Nephron (organoid): ENCODE measurements around the gene CMTM8.

Experiments
- H3K27ac Mint-ChIP-seq, 3 experiments: 2 replicates each; pipeline ENCODE4 v1.8.0; 2020; ENCODE audit warnings: mixed read lengths in 3 of 3, mild to moderate bottlenecking in 2 of 3, moderate library complexity in 1 of 3
- H3K27me3 Mint-ChIP-seq: 2 replicates; pipeline ENCODE4 v1.8.0; 2021; ENCODE audit warnings: low read depth, mild to moderate bottlenecking, moderate library complexity, mixed read lengths
- H3K36me3 Mint-ChIP-seq: 2 replicates; pipeline ENCODE4 v1.8.0; 2020; ENCODE audit warnings: low read depth, mixed read lengths
- H3K4me1 Mint-ChIP-seq: 2 replicates; pipeline ENCODE4 v1.8.0; 2020; ENCODE audit warnings: mixed read lengths
- H3K4me3 Mint-ChIP-seq, 3 experiments: 2 replicates each; pipeline ENCODE4 v1.8.0; 2020; ENCODE audit warnings: mild to moderate bottlenecking in 3 of 3, mixed read lengths in 3 of 3, moderate library complexity in 2 of 3
- H3K9me3 Mint-ChIP-seq: 2 replicates; pipeline ENCODE4 v1.8.0; 2020; ENCODE audit warnings: mixed read lengths
- TF ChIP-seq, protein P1 (sequence below), 3 experiments: fragments of 200-600 bp; sonication (generic); IDR thresholded peaks; one replicate each; pipeline ENCODE4 v1.5.0; 2021; ENCODE audit warnings: antibody characterized with exemption in 3 of 3; ENCODE audit not compliant: unreplicated experiment in 3 of 3

CMTM8 gene

DNA sequence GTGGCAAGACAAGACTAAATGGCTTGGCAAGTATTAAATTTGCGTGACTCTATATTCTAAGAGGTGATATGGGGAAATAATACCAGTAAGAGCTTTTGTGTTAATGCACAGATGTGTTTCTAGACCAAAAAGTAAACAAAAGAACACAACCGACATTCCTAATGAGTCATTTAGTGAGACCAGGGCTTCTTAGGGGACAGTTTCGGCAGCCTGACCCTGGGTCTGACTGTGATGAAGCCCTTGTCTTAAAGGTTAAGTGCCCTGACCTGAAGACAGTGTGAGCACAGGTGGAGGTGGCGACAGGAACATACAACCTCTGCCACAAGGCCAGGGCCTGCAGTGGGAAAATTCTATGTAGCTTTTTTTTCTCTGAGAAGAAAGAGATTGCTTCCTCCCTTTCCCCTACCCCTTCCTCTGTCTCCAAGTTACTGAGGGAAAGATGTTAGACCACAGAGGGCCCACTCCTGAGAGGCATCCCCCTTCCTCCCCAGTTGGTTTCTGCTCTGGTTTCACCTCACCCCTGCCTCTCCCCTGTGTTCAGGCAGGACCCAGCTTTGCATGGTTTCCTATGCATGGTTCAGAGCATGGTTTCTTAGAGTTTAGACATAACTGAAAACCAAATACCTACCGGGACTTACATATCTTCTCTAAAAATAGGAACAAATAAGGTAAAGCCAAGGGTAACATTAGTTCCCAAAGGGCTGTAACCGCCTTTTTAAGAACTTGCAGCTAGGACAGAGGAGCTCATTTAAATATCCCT lies 128.3 kb downstream of the CMTM8 start:
- Mint-ChIP-seq H3K4me3 (no peak overlapping the region), H3K27me3 (peaks cover 18% of the 10 kb centered on the region), H3K4me1 (no peaks in the 10 kb centered on the region), H3K27ac (no peak overlapping the region), H3K36me3 (no peaks in the 10 kb centered on the region), H3K9me3 (no peaks in the 10 kb centered on the region)
- TF ChIP-seq, protein P1, sequence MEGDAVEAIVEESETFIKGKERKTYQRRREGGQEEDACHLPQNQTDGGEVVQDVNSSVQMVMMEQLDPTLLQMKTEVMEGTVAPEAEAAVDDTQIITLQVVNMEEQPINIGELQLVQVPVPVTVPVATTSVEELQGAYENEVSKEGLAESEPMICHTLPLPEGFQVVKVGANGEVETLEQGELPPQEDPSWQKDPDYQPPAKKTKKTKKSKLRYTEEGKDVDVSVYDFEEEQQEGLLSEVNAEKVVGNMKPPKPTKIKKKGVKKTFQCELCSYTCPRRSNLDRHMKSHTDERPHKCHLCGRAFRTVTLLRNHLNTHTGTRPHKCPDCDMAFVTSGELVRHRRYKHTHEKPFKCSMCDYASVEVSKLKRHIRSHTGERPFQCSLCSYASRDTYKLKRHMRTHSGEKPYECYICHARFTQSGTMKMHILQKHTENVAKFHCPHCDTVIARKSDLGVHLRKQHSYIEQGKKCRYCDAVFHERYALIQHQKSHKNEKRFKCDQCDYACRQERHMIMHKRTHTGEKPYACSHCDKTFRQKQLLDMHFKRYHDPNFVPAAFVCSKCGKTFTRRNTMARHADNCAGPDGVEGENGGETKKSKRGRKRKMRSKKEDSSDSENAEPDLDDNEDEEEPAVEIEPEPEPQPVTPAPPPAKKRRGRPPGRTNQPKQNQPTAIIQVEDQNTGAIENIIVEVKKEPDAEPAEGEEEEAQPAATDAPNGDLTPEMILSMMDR (IDR thresholded peaks at IDR 0.05; ENCODE audit: unreplicated experiment in 3 of 3), result no peak

DNA sequence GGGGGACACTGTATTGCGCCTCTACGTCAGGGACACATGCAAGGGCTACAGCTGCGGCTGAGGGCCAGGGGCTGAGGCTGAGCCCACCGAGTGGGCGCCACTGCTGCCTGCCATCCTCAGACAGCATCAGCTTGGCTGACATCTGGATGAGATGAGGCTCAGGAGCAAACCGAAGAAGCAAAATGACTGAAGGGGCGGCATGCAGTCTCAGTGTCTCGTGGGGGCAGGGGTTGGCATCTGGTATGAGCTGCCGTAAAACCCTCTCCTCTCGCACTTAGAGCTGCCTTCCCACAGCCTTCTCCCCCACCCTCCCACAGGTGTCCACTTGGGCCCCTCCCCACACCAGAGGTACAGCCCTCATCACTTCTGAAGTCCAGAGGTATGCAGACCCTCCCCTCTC lies 129.0 kb downstream of the CMTM8 start:
- Mint-ChIP-seq H3K4me3 (no peak overlapping the region), H3K27me3 (peaks cover 18% of the 10 kb centered on the region), H3K4me1 (no peaks in the 10 kb centered on the region), H3K9me3 (no peaks in the 10 kb centered on the region), H3K36me3 (no peaks in the 10 kb centered on the region), H3K27ac (no peak overlapping the region)
- TF ChIP-seq, protein P1 (IDR thresholded peaks at IDR 0.05; ENCODE audit: unreplicated experiment in 3 of 3), result no peak

DNA sequence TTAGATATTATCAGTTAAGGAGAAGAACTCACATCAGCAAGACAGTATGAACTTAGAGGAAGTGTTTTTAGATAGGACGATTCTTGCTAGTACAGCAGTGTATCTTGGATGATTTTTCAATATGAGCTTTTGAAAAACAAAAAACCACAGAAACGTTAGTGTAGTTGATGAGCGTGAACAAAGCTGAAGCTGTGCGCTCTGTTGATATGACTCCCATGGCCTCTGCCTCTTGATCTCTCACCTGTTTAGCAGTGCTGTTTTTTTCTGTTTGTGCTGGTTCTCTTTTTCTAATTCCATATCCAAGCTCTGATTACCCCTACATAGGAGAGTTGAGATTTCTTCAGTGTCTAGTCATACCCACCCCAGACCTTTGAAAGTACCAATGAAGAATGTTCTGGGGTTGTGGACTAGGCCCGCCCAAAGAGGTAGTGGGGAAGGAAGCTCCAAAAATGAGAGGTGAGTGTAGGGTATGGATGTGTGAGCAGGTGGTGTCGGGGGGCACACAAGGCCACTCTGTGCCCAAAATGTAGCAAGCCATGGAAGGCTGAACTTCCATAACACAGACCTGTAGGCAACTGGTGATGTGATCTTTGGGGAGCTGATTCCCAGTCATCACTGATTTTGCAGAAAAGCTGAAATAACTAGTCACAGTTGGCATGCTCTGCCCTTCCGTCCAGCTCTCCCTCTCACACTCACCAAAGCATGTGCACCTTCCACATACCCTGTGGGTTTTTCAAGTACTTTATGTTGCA lies 133.2 kb downstream of the CMTM8 start:
- TF ChIP-seq, protein P1 (IDR thresholded peaks at IDR 0.05; ENCODE audit: unreplicated experiment in 3 of 3), result no peak
- no peak overlapping the region for H3K4me3 Mint-ChIP-seq
- H3K27ac Mint-ChIP-seq, result no peak overlapping the region
- H3K36me3 Mint-ChIP-seq, result no peaks in the 10 kb centered on the region
- no peaks in the 10 kb centered on the region for H3K9me3 Mint-ChIP-seq
- H3K4me1 Mint-ChIP-seq, result no peaks in the 10 kb centered on the region
- peaks cover 17% of the 10 kb centered on the region for H3K27me3 Mint-ChIP-seq

DNA sequence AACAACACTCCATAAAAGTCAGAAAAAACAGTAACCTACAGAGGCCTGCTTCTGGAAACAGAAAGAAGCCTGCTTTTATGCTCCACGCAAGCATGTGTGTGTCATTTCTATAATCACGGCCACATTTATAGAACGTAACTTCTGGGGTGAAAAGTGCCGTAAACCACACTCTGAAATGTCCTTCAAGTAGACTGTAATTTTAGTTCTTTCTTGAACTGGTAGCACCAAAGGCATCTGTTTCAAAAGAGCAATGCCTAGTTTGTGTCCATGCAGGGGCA lies 133.7 kb downstream of the CMTM8 start:
- Mint-ChIP-seq H3K4me1 (no peaks in the 10 kb centered on the region), H3K4me3 (no peak overlapping the region), H3K27me3 (peaks cover 12% of the 10 kb centered on the region), H3K36me3 (no peaks in the 10 kb centered on the region), H3K9me3 (no peaks in the 10 kb centered on the region), H3K27ac (no peak overlapping the region)
- TF ChIP-seq, protein P1 (IDR thresholded peaks at IDR 0.05; ENCODE audit: unreplicated experiment in 3 of 3), result no peak

DNA sequence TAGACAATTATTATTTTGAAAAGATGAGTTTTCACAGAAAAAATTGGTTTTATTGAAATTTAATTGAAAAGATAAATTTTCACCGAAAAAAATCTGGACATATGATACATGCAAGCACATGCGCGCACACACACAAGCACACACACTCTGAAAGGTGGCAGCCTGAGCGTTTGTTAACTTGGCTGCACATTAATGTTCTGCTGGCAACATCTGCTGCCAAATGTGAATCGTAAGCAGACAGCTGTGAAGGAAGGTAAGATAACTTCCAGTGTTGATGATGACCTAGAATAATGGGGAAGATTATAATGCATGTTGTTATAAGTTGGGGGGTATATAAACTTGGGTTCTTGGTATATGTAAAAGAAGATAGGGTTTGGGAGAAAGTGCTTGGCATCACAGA lies 134.8 kb downstream of the CMTM8 start:
- no peaks in the 10 kb centered on the region for H3K4me1 Mint-ChIP-seq
- peaks cover 4% of the 10 kb centered on the region for H3K27me3 Mint-ChIP-seq
- TF ChIP-seq, protein P1 (IDR thresholded peaks at IDR 0.05; ENCODE audit: unreplicated experiment in 3 of 3), result no peak
- H3K27ac Mint-ChIP-seq, result no peak overlapping the region
- H3K36me3 Mint-ChIP-seq, result no peaks in the 10 kb centered on the region
- H3K4me3 Mint-ChIP-seq, result no peak overlapping the region
- H3K9me3 Mint-ChIP-seq, result no peaks in the 10 kb centered on the region

DNA sequence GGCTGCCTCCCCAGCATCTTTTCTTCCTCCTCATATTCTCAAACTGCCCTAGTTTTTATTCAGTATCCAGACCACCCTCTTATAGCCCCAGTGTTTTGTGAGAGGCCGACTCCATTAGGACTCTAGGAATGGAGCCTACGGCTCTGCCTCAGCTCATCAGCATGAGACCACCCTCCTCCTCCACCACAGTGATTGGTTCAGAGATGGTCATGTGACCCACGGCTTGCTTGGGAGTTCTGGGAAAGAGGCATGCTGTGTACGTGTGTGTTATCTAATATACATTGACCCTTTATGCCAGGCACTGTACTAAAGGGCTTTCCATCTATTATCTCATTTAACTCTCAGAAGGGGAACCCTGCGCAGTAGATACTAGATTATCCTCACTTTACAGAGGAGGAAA lies 135.4 kb downstream of the CMTM8 start:
- no peaks in the 10 kb centered on the region for H3K36me3 Mint-ChIP-seq
- TF ChIP-seq, protein P1 (IDR thresholded peaks at IDR 0.05; ENCODE audit: unreplicated experiment in 3 of 3), result no peak
- H3K4me3 Mint-ChIP-seq, result no peak overlapping the region
- peaks cover 4% of the 10 kb centered on the region for H3K27me3 Mint-ChIP-seq
- no peak overlapping the region for H3K27ac Mint-ChIP-seq
- no peaks in the 10 kb centered on the region for H3K9me3 Mint-ChIP-seq
- no peaks in the 10 kb centered on the region for H3K4me1 Mint-ChIP-seq
